ENCODE data around the gene CCDC169.

GRCh38 chr13:36193151-36193855 lies 104.3 kb downstream of the CCDC169 start:
- TF ChIP-seq POLR2A (IDR thresholded peaks at IDR 0.05) = no peak
- TF ChIP-seq CTCF (IDR thresholded peaks at IDR 0.05) = no peak

All from testis (tissue), 2 donors.